Measurements from ENCODE around the gene MSX1. TPM values are rescaled to one million over a fixed set of nuclear protein-coding genes. Genes with fewer than 3 reads are reported as not detected.

MSX1 gene
- total RNA-seq, 1 experiment from 2014 or later: not detected

DNA sequence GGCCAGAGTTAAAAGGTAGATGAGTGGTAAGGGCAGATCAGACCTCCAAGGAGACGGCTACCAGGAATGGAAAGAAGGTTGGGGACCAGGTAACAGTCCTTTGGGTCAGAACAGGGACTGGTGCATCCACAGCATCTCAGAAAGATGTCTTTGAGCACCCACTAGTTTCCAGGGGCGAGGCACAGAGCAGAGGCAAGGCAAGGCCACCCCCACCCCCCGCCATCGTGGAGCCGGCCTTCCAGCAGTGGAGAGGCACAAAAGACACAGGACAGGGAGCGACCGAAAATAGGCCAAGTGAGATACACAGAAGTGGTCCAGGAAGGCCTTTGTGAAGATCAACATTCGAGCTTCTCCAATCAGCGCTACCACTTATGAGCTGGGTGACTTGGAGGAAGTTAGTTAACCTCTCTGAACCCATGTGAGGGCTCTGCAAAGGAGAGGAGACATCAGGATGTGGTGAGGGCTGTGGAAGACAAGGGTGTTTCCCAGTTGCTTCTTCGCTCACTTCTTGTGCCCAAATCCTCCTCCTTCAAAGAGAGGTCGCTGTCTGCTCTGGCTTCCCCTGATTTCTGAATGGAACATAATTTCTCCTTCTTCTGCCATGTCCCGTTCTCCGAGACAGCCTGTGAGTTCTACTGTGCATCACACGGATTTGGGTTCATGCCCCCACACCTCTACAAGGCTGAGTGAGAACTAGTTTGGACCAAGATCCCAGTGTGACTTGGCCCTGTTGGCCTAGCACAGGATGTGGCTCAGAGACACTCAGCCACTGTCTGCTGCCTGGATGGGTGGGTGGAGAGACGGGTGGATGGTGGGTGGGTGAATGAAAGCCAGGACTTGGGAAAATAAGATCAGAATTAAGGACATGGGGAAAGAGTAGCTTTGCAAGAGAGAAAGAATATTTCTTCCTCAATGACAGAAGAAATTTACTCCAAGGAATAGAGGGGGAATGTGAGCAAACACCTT lies 16.7 kb upstream of the MSX1 start:
- no peak overlapping the region for H3K56ac ChIP-seq (ENCODE audit: insufficient read length, low read depth, low read length)
- no peak overlapping the region for H2BK5ac ChIP-seq (ENCODE audit: insufficient read length, low read length)
- Mint-ChIP-seq H3K27ac (no peak overlapping the region), H3K4me3 (no peak overlapping the region), H3K27me3 (ENCODE audit: low read depth) (peaks cover 98% of the 10 kb centered on the region), H3K36me3 (ENCODE audit: insufficient read depth in 1 of 3, low read depth in 3 of 3) (peaks cover 0 to 1% (median 0%) of the 10 kb centered on the region in 3 experiments; a peak in 2 of 7 replicates), H3K4me1 (peaks cover 0 to 18% of the 10 kb centered on the region in 2 experiments; a peak in 3 of 4 replicates), H3K9me3 (no peaks in the 10 kb centered on the region)
- H2AK5ac ChIP-seq (ENCODE audit: insufficient read length, low read length): no peak overlapping the region
- H3K23me2 ChIP-seq (ENCODE audit: insufficient read length, low read depth, low read length, poor library complexity, severe bottlenecking): no peaks in the 10 kb centered on the region
- H3K14ac ChIP-seq (ENCODE audit: insufficient read depth, low read length): no peak overlapping the region; the same call in 1 of the 2 replicates
- no peak overlapping the region for H2AFZ ChIP-seq (ENCODE audit: low read length)
- H4K5ac ChIP-seq (ENCODE audit: insufficient read length, low read depth, low read length): no peak overlapping the region
- no peak for TF ChIP-seq CTCF (conservative IDR thresholded peaks at IDR 0.05)
- H2BK120ac ChIP-seq (ENCODE audit: low read depth, low read length, poor library complexity, severe bottlenecking): no peak overlapping the region
- H2BK12ac ChIP-seq (ENCODE audit: insufficient read length, low read depth, low read length): no peak overlapping the region
- H4K8ac ChIP-seq (replicated peaks; ENCODE audit: insufficient read length, low read depth, low read length): no peak overlapping the region
- H3K9me3 ChIP-seq (ENCODE audit: control insufficient read depth, low read depth, low read length): no peaks in the 10 kb centered on the region
- DNase-seq: no peak
- H3T11ph ChIP-seq (ENCODE audit: low read length): no peak overlapping the region
- no peaks in the 10 kb centered on the region for H3K79me1 ChIP-seq (ENCODE audit: insufficient read depth, low read depth, low read length, poor library complexity, severe bottlenecking)
- no peaks in the 10 kb centered on the region for H3K4me1 ChIP-seq (ENCODE audit: insufficient read depth, low read length)
- no peaks in the 10 kb centered on the region for H4K20me1 ChIP-seq (ENCODE audit: control insufficient read depth, insufficient read depth, insufficient read length)
- H3K18ac ChIP-seq (ENCODE audit: insufficient read length, low read depth, low read length): no peak overlapping the region
- no CpG with 5 or more reads among the region's 15 CpGs for WGBS (ENCODE audit: extremely low coverage, insufficient read length, low lambda C conversion rate)
- no peak overlapping the region for H3K23ac ChIP-seq (ENCODE audit: insufficient read length, low read depth, low read length)
- H3K79me2 ChIP-seq (ENCODE audit: insufficient read depth, low read length): no peaks in the 10 kb centered on the region
- H4K91ac ChIP-seq (ENCODE audit: insufficient read length, low read depth, low read length): no peak overlapping the region
- no peaks in the 10 kb centered on the region; the same call in 1 of the 2 replicates for H3K27me3 ChIP-seq (ENCODE audit: insufficient read depth, low read length)
- H2BK15ac ChIP-seq (ENCODE audit: low read depth, low read length): no peak overlapping the region
- no peak overlapping the region for H3K27ac ChIP-seq (ENCODE audit: insufficient read length, low read depth, low read length)
- no peak overlapping the region for H3K9ac ChIP-seq (ENCODE audit: extremely low read depth, insufficient read length, low read length)
- H2BK20ac ChIP-seq (ENCODE audit: low read depth, low read length, poor library complexity, severe bottlenecking): no peak overlapping the region
- H3K4me2 ChIP-seq (ENCODE audit: insufficient read depth, insufficient read length, low read length): no peak overlapping the region
- no peak overlapping the region for H3K4ac ChIP-seq (ENCODE audit: low read depth, low read length)

Data from H9 (cell line).